ENCODE measurements around the gene PRSS36.
"Not testable (repeated sequence)": the region's sequence is repeated elsewhere in the genome, so short reads cannot be mapped to it uniquely, and the experiment has no call there.

PRSS36 gene

GRCh38 chr16:31141489-31142108, 8.3 kb downstream of the PRSS36 start:
- DNase-seq, result no peak

GRCh38 chr16:31141071-31141469, 8.8 kb downstream of the PRSS36 start:
- DNase-seq, result not testable (repeated sequence)

DNA sequence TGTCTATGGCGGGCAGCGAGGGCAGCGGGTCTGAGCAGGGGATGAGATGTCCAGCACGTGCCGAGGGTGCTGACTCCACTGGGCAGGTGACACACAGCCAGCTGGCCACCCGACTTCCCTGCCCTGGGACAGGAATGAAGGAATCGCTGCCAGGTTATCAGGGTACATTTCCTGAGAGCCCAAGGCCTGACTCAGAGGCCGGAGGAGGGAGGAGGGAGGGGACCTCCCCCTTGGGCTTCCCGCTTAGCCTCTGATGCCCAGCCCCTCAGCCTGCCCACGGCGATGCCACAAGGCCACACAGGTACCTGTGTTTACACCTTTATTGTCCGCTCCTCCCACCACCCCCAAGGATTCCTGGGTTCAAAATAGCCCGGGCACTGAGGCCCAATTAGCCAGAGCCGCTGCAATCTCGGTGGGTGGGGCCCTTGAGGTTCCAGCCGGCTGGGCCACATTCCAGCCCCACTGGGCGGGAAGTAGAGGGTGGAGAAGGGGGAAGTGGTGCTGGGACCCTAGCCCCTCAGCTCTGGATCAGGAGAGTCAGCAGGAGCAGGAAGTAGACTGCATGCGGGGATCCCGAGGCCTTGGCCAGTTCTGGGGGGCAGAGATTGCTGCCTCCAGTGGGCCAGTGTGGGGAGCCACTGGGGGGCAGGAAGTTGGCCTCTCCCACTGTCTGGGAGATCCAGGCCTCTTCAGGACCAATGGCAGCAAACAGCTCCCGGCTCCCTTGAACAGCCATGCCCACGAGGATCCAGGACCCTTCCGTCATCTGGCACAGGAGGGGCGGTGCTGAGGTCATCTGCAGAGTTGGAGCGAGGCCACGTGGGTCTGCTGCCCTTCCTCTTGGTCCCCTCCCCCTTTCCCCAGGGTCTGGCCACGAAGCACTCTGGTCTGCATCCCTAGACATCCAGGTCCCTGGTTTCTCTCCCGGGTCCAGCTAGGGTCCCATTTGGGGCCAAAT, 11.0 kb downstream of the PRSS36 start:
- DNase-seq, result no peak

- DNase-seq, result not testable (repeated sequence)
Observed at GRCh38 chr16:31136822-31137499, 12.9 kb downstream of the PRSS36 start.

DNA sequence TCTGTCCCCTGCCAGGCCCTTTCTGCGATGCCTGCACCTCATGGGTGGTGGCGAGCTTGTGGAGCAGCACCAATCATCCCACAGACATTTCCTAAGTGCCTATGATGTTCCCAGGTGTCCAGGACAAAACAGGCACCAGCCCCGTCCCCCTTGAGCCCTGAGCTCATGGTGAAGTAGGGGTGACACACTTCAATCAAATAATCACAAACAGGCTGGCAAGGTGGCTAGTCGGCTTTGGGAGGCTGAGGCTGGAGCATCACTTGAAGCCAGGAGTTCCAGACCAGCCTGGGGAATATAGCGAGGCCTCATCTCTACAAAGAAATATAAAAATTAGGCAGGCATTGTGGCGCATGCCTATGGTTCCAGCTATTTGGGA, 13.6 kb downstream of the PRSS36 start:
- no peak for DNase-seq

GRCh38 chr16:31135535-31136286, 14.2 kb downstream of the PRSS36 start, which contains the start of gene PRSS8:
PRSS8 (minus strand) TSS chr16:31135727; CDS start chr16:31135498, 229 bp downstream.
- no peak for DNase-seq

DNA sequence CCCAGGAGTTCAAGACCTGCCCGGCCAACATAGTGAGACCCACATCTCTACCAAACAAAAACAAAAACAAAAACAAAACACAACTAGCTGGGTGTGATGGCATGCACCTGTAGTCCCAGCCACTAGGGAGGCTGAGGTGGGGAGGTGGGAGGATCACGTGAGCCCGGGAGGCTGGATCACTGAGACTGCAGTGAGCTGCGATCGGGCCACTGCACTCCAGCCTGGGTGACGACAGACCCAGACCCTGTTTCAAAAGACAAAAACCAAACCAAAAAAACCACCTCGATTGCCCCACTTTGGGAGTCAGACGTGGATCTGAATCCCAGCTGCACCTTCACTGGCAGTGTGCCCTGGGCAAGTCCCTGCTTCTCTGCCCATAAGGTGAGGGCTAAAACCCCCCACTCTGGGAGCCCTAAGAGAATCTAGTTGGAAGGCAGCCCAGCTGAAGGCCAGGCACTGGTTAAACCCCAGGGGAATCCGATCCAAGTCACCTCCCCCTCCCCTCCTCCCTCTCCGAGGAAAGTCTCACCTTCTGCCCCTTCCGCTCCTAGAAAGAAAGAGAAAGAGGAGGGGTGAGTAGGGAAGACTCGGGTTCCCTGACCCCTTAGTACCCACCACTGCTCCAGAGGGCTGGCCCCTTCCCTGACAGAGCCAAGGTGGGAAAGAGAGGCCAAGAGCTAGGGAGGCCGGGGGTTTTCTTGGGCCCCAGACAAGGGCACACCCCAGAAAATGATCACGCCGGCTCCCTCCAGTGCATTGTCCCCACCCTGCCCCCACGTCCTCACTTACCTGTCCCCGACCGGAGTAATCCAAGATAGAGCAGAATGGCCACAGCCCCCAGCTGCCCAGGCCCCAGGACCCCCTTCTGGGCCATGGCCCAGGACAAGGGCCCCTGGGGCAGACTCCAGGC, 15.0 kb downstream of the PRSS36 start:
- DNase-seq, result no peak

DNA sequence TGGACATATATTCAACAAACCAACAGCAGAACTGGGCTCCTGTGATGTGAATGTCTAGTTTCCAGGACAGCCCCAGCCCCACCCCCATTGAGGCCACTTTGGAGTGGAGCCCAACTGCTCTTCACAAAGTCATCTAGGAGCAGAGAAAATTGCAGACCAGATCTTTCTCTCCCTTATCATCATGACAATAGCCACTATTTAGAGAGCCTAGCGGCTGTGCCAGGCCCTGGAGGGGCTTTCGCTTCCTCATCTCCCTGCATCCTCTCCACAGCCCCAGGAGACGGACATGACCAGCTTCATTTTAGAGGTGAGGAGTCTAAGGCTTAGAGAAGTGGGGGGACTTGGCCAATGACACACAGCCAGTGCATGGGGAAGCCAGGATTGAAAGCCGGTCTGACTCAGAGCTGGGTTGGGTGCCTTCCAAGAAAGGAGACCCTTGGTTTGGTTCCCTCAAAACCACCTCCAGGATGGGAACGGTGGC, 15.7 kb downstream of the PRSS36 start:
- no peak for DNase-seq

DNA sequence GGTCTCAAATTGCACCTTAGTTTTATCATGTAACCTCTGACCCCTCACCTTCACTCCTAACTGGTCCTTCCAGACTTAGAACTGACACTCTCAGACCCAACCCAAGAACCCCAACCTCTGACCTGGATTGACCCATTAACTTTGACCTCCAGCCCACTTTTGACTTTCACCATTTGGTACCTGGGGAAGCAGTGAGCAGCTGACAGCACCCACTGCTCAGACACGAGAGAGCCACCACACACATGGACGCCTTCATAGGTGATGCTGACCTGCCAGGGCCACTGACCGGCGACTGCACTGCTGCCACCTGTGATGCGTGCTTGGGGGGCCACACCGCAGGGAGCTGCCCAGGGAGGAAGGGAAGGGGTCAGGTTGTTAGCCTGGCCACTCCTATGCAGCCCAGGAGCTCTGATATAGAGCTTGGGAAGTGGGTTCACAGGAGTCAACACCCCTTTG, 16.8 kb downstream of the PRSS36 start:
- no peak for DNase-seq

DNA sequence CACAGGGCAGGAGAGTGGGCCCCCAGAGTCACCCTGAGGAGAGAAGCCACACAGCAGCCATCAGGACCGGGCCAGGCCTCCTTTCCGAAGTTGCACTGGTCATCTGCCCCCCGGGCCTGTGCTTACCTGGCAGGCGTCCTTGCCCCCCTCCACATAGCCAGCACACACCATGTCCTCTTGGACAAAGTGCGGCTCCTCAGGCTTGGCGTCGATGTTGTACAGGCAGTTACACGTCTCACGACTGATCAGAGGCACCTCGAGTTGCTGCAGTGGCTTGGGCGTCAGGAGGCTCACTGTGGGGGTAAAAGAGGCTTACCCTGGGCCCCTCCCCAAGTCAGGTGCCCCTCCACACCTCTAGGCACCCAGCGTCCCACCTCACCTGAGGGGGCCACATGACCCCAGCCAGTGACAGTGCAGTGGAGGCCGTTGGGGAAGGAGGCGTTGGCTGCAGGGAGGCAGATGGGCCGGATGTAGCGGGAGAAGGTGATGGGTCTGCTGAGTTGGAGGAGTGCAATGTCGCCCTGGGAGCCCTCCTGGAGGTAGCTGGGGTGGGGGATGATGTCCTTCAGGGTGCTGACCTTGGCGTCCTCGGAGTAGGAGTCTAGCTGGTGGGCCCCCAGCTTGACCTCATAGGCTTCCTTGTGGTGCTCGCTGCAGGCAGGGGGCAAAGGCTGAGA, 17.4 kb downstream of the PRSS36 start:
- DNase-seq, result no peak

- DNase-seq, result no peak
Observed at GRCh38 chr16:31131841-31132271, 18.0 kb downstream of the PRSS36 start.

DNA sequence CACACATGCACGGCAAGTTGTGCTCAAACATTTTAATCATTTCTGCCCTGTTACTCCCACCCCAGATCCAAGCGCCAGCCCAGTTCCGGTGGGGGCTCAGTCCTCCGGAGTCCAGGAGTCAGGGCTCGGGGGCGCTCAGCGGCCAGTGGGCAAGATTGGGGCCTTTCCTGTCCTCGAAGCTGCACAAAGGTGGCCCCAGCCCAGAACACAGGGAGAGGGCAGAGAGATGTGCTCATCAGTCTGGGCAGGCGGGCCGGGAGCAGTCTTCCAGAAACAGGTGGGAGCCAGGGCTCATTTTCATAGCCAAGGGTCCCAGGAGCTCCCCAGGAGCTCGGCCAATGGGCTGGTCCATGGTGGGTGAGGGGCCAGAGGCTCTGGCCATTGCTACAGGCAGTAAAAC, 18.4 kb downstream of the PRSS36 start:
- no peak for DNase-seq

- DNase-seq, result no peak
Observed at GRCh38 chr16:31130899-31131298, 19.0 kb downstream of the PRSS36 start.

DNA sequence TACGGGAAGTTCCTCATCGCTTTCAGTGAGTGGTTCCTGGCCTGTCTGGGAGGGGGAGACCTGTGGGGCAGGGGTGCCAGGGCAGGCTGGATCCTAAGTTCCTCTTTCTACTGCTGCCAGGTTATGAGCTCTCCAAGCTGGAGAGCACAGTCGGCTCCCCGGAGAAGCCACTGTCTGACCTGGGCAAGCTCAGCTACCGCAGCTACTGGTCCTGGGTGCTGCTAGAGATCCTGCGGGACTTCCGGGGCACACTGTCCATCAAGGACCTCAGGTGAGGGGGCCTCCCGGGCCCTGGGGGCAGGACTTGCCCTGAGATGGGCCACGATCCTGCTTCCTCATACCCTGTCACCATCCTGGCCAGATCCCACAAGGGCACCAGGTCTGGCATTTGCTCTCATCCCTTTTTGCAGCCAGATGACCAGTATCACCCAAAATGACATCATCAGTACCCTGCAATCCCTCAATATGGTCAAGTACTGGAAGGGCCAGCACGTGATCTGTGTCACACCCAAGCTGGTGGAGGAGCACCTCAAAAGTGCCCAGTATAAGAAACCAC, 19.5 kb downstream of the PRSS36 start:
- DNase-seq, result peak in 1 of 2 experiments; percentile 21

DNA sequence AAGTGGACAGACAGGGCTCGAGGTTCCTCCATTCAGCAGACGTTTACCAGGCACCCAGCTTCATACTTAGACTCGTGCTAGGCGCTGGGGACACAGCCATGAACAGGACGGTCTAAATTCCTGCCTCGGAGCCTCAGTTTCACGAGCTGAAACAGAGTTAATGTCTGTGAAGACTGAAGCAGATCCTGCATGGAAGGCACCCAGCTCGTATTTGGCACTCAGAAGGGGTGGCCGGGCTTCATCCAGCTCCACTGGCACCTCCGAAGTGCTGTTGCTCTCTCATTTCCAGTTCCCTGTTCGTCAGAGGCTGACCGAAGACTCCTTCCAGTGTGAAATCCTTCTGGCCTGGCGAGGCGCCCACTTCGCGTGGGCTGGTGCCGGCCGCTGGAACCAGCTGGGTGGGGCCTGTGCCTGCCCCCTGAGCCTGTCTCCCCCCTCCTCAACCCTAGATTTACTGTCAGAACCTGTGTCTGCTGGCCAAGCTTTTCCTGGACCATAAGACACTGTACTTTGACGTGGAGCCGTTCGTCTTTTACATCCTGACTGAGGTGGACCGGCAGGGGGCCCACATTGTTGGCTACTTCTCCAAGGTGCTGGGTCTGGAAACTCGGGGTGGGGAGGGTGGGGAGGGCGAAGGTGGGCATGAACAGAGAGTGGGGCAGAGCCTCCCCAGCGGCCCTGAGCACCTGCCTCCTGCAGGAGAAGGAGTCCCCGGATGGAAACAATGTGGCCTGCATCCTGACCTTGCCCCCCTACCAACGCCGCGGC, 20.1 kb downstream of the PRSS36 start:
- DNase-seq, result no peak

GRCh38 chr16:31128711-31129567, 20.9 kb downstream of the PRSS36 start:
- peak; percentile 58 to 67 for DNase-seq

DNA sequence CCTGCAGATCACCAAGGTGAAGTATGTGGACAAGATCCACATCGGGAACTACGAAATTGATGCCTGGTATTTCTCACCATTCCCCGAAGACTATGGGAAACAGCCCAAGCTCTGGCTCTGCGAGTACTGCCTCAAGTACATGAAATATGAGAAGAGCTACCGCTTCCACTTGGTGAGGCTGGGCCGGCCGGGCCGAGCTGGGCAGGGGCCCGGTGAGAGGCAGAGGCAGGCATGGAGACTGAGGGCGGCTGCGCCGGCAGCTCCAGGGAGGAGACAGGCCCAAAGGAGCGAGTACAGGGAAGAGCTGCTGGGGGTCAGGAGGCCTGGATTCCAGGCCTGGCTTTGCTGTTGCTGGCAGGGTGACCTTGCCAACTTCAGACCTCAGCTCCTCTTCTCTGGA, 22.7 kb downstream of the PRSS36 start:
- no peak for DNase-seq

DNA sequence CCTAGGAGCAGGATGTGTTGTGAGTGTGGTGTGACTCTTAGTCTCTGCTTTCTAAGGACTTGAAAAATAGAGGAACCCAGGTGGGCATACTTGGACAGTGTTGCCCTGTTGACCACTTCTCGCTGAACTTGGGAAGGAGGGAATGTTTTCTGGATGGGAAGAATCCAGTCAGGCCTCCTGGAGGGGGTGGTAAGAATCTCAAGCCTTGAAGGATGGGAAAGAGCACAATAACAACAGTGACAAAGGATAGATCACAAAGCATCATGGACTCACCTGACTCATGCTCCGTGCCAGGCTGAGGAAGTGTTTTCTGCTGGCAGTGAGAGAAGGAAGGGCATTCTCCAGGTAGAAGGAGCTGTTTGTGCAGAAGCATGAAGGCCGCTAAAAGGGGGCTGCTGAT, 24.0 kb downstream of the PRSS36 start:
- no peak for DNase-seq

GRCh38 chr16:31120129-31120528, 29.7 kb downstream of the PRSS36 start:
- no peak for DNase-seq
